GM12874 (cell line): ENCODE measurements around the gene KASH5.

Experiments
- TF ChIP-seq, protein P1 (sequence below): IDR thresholded peaks from 2 replicates; pipeline ENCODE4 v1.5.1; 2011; ENCODE audit warnings: low read depth, mild to moderate bottlenecking, control low read depth, low read length, moderate library complexity; ENCODE audit not compliant: insufficient read depth

KASH5 gene

DNA sequence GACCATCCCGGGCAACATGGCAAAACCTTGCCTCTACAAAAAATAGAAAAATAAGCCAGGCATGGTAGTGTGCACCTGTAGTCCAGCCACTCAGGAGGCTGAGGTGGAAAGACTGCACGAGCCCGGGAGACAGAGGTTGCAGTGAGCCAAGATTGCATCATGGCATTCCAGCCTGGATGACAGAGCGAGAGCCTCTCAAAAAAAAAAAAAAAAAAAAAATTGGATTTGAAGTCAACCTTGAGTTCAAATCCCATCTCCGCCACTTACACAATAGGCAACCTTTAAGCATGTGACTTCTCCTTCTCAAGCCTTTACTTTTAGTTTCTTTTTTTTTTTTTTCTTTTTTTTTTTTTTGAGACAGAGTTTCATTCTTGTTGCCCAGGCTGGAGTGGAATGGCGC, 12.0 kb downstream of the KASH5 start:
- TF ChIP-seq, protein P1, sequence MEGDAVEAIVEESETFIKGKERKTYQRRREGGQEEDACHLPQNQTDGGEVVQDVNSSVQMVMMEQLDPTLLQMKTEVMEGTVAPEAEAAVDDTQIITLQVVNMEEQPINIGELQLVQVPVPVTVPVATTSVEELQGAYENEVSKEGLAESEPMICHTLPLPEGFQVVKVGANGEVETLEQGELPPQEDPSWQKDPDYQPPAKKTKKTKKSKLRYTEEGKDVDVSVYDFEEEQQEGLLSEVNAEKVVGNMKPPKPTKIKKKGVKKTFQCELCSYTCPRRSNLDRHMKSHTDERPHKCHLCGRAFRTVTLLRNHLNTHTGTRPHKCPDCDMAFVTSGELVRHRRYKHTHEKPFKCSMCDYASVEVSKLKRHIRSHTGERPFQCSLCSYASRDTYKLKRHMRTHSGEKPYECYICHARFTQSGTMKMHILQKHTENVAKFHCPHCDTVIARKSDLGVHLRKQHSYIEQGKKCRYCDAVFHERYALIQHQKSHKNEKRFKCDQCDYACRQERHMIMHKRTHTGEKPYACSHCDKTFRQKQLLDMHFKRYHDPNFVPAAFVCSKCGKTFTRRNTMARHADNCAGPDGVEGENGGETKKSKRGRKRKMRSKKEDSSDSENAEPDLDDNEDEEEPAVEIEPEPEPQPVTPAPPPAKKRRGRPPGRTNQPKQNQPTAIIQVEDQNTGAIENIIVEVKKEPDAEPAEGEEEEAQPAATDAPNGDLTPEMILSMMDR, result no peak

DNA sequence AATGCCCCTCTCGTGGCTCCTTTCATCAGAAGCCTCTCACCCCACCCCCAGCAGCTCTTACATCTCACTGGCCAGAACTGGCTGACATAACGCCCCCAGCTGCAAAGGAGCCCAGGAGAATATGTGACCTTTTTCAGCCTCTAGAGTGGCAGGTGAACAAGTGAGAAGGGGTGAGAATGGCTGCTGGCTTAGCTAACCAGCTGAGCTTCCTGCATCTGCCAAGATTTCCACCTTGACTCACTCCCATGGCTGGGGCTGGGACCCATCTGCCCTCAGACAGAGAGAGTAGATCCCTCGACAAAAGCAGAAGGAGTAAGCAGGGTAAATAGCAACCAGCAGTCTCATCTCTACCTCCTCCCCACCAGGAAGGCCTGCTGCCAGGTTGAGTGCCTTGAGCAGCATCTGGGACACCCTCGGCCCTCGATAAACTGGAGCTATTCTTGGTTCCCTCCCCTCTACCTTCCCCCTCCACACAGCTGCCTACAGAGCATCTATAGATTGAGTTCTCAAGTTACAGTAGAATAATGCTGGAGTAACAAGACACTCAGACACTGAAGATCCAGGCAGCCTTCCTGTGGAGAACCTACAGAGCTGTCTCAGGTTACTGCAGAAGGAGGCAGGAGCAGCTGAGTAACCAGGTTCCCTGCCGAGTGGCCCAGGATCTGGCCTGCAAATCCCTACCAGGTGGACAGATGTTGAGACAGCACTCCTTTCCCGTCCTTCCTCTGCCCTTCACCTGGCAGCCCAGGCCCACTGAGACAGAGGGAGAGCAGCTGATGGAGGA, 15.5 kb downstream of the KASH5 start:
- TF ChIP-seq, protein P1, result no peak

DNA sequence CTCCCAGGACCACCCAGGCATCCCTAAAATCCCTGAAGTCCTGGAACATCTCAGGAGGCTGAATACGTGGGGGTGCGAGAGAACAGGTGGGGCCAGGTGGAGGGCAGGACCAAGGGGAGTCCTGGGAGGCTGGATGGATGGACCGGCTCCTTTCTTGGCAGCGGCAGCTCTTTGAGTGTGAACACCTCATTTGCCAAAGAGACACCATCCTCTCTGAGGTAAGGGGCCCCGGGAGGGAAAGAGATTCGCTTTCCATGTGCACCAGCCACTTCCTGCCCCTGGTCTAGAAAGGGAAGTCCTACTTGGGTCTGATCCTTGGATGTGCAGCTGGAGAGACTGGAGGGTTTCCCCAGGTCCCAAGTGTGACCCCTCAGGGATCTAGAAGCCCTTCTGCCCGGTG, 19.0 kb downstream of the KASH5 start:
- TF ChIP-seq, protein P1, result no peak

DNA sequence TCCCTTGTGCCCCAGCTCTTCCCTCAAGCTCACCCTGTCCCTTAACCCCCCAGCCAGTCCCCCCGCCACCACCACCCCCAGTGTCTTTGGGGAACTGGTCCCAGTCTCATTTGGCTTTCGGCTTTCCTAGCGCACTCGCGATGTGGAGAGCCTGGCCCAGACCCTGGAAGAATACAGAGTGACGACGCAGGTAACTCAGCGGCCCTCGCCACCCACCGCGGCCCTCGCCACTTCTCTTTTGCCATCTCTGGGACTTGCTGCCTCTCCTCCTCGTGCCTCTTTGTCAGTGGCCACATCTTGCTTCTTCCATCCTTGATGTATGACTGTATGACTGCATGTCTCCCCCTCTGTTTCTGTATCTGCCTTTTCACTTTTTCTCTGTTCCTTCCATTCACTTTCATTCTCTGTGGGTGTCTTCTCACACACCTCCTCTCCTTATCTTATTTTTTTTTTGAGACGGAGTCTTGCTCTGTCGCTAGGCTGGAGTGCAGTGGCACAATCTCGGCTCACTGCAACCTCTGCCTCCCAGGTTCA, 19.5 kb downstream of the KASH5 start:
- TF ChIP-seq, protein P1, result no peak

DNA sequence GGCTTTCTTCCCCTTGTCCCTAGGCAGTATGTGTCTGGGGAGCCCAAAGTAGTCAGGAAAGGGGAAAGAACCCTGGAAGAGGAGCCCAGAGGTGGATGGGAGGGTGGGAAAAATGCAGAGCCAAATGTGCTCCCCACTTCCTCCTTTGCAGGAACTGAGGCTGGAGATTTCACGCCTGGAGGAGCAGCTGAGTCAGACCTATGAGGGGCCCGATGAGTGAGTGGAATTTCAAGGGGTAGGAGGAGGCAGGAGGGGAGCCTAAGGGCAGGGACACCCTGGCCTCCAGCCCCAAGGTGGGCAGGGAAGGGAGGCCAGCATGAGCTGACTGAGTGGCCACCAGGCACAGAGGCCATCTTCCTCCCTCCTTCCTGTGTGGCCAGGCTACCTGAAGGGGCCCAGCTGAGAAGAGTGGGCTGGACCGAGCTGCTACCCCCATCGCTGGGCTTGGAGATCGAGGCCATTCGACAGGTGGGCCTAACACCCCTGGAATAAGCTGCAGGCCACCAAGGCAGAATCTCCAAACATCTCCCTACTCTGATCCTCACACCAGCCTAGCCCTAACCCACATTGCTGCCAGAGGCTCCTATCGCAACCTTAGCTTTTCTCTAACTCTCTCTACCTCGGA, 20.9 kb downstream of the KASH5 start:
- TF ChIP-seq, protein P1, result no peak

DNA sequence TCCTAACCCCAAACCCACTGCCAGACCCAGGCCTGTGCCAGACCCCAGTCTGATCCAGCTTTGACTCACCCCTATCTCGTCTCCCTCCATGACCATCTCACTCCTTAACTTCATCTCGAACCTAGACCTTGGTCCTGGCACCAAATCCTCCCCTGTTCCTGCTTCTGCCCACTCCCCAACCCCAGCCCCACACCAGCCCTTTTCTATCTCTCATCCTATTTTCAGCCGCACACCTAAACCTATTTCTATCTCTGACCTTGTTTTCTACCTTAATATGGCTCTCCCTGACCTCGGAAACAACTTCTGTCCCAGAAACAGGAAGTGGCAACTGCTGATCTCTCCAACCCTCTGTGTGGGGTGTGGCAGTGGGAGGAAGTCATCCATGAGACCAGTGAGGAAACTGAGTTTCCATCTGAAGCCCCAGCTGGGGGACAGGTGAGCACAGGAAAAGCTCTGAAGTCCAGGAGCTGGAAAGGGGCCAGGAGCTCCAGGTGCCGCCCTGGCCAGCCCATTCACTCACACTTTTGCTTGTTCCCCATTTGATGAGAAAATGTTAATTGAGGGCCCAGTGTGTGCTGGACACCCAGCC, 21.5 kb downstream of the KASH5 start:
- TF ChIP-seq, protein P1, result no peak

DNA sequence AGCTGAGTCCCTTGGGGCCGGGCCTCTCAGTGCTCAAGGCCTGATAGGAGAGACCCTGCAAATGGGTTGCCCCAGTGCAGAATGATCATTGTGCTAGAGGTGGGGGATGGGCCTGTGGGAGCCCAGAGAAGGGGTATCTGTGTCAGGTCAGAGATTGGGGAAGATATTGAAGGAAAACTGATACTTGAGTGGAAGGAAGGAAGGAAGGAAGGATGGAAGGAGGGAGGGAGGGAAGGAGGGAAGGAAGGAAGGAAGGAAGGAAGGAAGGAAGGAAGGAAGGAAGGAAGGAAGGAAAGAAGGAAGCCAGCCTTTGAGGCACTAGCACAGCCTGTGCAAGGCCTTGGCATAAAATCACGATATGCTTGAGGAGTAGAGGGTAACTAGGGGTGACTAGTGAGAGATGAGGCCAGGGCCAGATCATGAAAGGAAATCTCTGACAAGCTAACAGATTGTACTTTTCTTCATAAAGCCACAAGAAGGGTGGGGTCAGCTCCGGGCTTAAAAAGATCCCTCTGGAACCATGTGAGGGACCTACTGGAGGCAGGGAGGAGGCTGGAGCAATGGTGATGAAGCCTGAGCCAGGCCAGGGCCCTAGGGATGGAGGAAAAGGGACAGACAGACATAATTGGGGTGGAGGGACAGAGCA, 23.8 kb downstream of the KASH5 start:
- TF ChIP-seq, protein P1, result no peak
